HEK293T (cell line): Measurements from ENCODE around the gene CHRM5.

Experiments used
- ARNT ChIP-seq: fragments of 450-650 bp; IDR thresholded peaks from 2 replicates; pipeline ENCODE4 v1.6.1; 2017; ENCODE audit warnings: mild to moderate bottlenecking
- BHLHE40 ChIP-seq: fragments of 450-650 bp; IDR thresholded peaks from 2 replicates; pipeline ENCODE4 v1.6.1; 2016; ENCODE audit warnings: mild to moderate bottlenecking, moderate library complexity, borderline replicate concordance
- CTBP1 ChIP-seq: fragments of 450-650 bp; IDR thresholded peaks from 2 replicates; pipeline ENCODE4 v1.6.1; 2016; ENCODE audit warnings: borderline replicate concordance
- ELF4 ChIP-seq: fragments of 450-650 bp; IDR thresholded peaks from 2 replicates; pipeline ENCODE4 v1.6.1; 2017; ENCODE audit warnings: antibody characterized with exemption
- FOXK2 ChIP-seq: fragments of 450-650 bp; IDR thresholded peaks from 2 replicates; pipeline ENCODE4 v1.6.1; 2016; ENCODE audit warnings: mild to moderate bottlenecking
- FOXM1 ChIP-seq: fragments of 450-650 bp; IDR thresholded peaks from 2 replicates; pipeline ENCODE4 v1.6.1; 2017; ENCODE audit warnings: mild to moderate bottlenecking, borderline replicate concordance
- L3MBTL2 ChIP-seq: fragments of 450-650 bp; conservative IDR thresholded peaks from 2 replicates; pipeline ENCODE4 v1.6.1; 2016; ENCODE audit warnings: mild to moderate bottlenecking
- LEF1 ChIP-seq: fragments of 450-650 bp; IDR thresholded peaks from 2 replicates; pipeline ENCODE4 v1.6.1; 2017; ENCODE audit warnings: mild to moderate bottlenecking, borderline replicate concordance
- NFRKB ChIP-seq: fragments of 450-650 bp; IDR thresholded peaks from 2 replicates; pipeline ENCODE4 v1.6.1; 2016; ENCODE audit warnings: mild to moderate bottlenecking, moderate library complexity
- PKNOX1 ChIP-seq: fragments of 450-650 bp; IDR thresholded peaks from 2 replicates; pipeline ENCODE4 v1.6.1; 2016
- SP1 ChIP-seq: fragments of 450-650 bp; IDR thresholded peaks from 2 replicates; pipeline ENCODE4 v1.6.1; 2017
- SUZ12 ChIP-seq: fragments of 450-650 bp; IDR thresholded peaks from 2 replicates; pipeline ENCODE4 v1.6.1; 2016; ENCODE audit warnings: mild to moderate bottlenecking
- TARDBP ChIP-seq: fragments of 450-650 bp; IDR thresholded peaks from 2 replicates; pipeline ENCODE4 v1.6.1; 2016
- ZNF384 ChIP-seq: fragments of 450-650 bp; IDR thresholded peaks from 2 replicates; pipeline ENCODE4 v1.6.1; 2016

- TF ChIP-seq CTBP1 (no peak), FOXK2 (no peak), L3MBTL2 (no peak), PKNOX1 (no peak), BHLHE40 (no peak), ZNF384 (no peak), SUZ12 (no peak), SP1 (no peak), FOXM1 (no peak), TARDBP (no peak), NFRKB (no peak), LEF1 (no peak), ELF4 (no peak), ARNT (no peak)
Observed at GRCh38 chr15:33985751-33986150, 17.5 kb downstream of the CHRM5 start.
